ENCODE measurements around the gene CHMP4B. TPM values are rescaled to one million over a fixed set of nuclear protein-coding genes. Genes with fewer than 3 reads are reported as not detected.

Gene CHMP4B
- total RNA-seq, 5 donors from 2014 or later (not counting 1 experiment from before 2014, with no cell fraction given): 45.1 to 64.7 (median 60.8) TPM

- Histone ChIP-seq H3K4me3 (ENCODE audit: control insufficient read depth in 1 of 2, extremely low read depth in 1 of 2, low read length in 1 of 2) (no peak overlapping the region), H3K36me3 (ENCODE audit: control insufficient read depth in 2 of 2, extremely low read depth in 1 of 2, insufficient read depth in 1 of 2, low read length in 1 of 2) (peaks cover 3 to 20% of the 10 kb centered on the region in 2 donors), H3K9me3 (no peaks in the 10 kb centered on the region), H3K27me3 (replicated peaks in 1 of 2; ENCODE audit: control insufficient read depth in 2 of 2, extremely low read depth in 1 of 2, insufficient read depth in 2 of 2, low read length in 1 of 2) (peaks cover 0 to 3% of the 10 kb centered on the region in 2 experiments), H3K4me1 (ENCODE audit: control insufficient read depth in 1 of 2, extremely low read depth in 1 of 2, insufficient read depth in 2 of 2, low read length in 2 of 2) (peaks cover 24 to 47% of the 10 kb centered on the region in 2 experiments), H3K27ac (ENCODE audit: low read length) (peak overlapping the region; percentile 51)
- H3K27ac Mint-ChIP-seq: peak overlapping the region; percentile 90 to 95
- peaks cover 32% of the 10 kb centered on the region for H3K36me3 Mint-ChIP-seq
- H3K4me3 Mint-ChIP-seq: peak overlapping the region in 1 of 3 donors; percentile 68
- POLR2A ChIA-PET: no interaction called here
- DNase-seq (no peak), ATAC-seq (replicated peaks in 1 of 4) (no peak)
- no peaks in the 10 kb centered on the region for H3K27me3 Mint-ChIP-seq
- CTCF ChIA-PET: no interaction called here
- H3K4me1 Mint-ChIP-seq: peaks cover 41 to 51% (median 48%) of the 10 kb centered on the region in 3 donors
- 92% methylated on average over 12 of the region's 13 CpGs for WGBS (ENCODE audit: insufficient coverage)
- H3K9me3 Mint-ChIP-seq: no peaks in the 10 kb centered on the region
Observed at GRCh38 chr20:33857722-33858563, 46.8 kb downstream of the CHMP4B start.

DNA sequence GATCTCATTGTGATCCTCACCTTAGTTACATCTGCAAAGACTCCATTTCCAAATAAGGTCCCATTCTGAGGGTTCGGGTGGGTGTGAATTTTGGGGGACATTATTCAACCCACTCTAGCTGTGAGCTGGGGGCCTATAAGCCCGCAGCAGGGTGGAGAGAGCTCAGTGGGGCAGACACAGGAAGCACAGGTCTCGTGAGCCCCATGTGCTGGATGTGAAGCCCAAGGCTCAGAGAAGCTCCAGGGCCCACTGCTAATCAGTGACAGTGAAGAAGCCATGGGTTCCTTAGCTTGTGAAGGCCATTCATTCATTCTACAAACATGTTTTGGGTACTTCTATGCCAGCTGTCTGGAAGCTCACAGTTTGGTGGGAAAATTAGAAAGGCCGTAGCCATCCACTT, 47.5 kb downstream of the CHMP4B start:
- H3K27me3 ChIP-seq (replicated peaks in 1 of 2; ENCODE audit: control insufficient read depth in 2 of 2, extremely low read depth in 1 of 2, insufficient read depth in 2 of 2, low read length in 1 of 2): peaks cover 0 to 5% of the 10 kb centered on the region in 2 experiments
- Mint-ChIP-seq H3K4me3 (peak overlapping the region in 2 of 3 donors; percentile 47 to 68), H3K27ac (peak overlapping the region; percentile 90 to 95), H3K9me3 (no peaks in the 10 kb centered on the region), H3K4me1 (peaks cover 34 to 49% (median 42%) of the 10 kb centered on the region in 3 donors), H3K36me3 (peaks cover 28% of the 10 kb centered on the region), H3K27me3 (no peaks in the 10 kb centered on the region)
- H3K27ac ChIP-seq (ENCODE audit: low read length): peak overlapping the region; percentile 51
- WGBS (ENCODE audit: insufficient coverage): 18% methylated on average over 2 of the region's 4 CpGs
- H3K4me1 ChIP-seq (ENCODE audit: control insufficient read depth in 1 of 2, extremely low read depth in 1 of 2, insufficient read depth in 2 of 2, low read length in 2 of 2): peaks cover 18 to 42% of the 10 kb centered on the region in 2 experiments
- H3K9me3 ChIP-seq: no peaks in the 10 kb centered on the region
- H3K36me3 ChIP-seq (ENCODE audit: control insufficient read depth in 2 of 2, extremely low read depth in 1 of 2, insufficient read depth in 1 of 2, low read length in 1 of 2): peaks cover 3 to 15% of the 10 kb centered on the region in 2 donors
- ATAC-seq (replicated peaks in 1 of 4): peak in 3 of 4 experiments; percentile 47 to 65 (median 62)
- ChIA-PET POLR2A (interaction anchor here in 1 of 2 donors (0.6 kb wide), 1 partner anchor 1159 kb away, joined by 5 read pairs; no protein-coding TSS in a partner anchor), CTCF (interaction anchor here in 1 of 2 donors (1.2 kb wide), 1 partner anchor 57 kb away, joined by 3 read pairs; no protein-coding TSS in a partner anchor)
- no peak overlapping the region for H3K4me3 ChIP-seq (ENCODE audit: control insufficient read depth in 1 of 2, extremely low read depth in 1 of 2, low read length in 1 of 2)
- peak in 2 of 35 experiments; percentile 13 to 28 for DNase-seq

DNA sequence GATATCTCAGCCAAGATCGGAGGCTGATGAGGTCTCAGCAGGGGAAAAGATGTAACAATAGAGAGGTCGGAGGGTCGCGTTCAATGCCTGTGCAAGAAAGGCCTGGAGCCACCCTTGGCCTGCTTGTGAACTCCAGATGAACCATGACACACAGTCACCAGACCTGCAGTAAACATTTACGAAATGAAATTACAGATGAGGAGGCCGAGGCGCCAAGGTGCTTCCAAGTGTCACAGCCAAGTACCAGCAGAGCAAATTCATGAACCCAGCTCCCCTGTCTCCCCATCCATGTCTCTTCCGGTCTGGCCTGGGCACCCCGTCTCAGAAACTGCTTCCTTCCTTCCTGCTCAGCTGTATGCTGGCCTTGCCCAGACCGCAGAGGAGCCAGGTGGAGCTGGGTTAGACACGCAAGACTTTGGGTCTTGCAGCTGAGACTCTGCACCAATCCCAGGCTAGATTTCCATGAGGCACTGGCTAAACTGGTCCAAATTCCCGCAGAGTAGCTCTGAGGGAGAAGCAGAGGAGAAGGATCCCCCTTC, 48.1 kb downstream of the CHMP4B start:
- Histone ChIP-seq H3K9me3 (no peaks in the 10 kb centered on the region), H3K27me3 (replicated peaks in 1 of 2; ENCODE audit: control insufficient read depth in 2 of 2, extremely low read depth in 1 of 2, insufficient read depth in 2 of 2, low read length in 1 of 2) (peaks cover 0 to 5% of the 10 kb centered on the region in 2 experiments), H3K4me1 (ENCODE audit: control insufficient read depth in 1 of 2, extremely low read depth in 1 of 2, insufficient read depth in 2 of 2, low read length in 2 of 2) (peaks cover 12 to 38% of the 10 kb centered on the region in 2 experiments), H3K4me3 (ENCODE audit: control insufficient read depth in 1 of 2, extremely low read depth in 1 of 2, low read length in 1 of 2) (no peak overlapping the region), H3K27ac (ENCODE audit: low read length) (peak overlapping the region; percentile 51), H3K36me3 (ENCODE audit: control insufficient read depth in 2 of 2, extremely low read depth in 1 of 2, insufficient read depth in 1 of 2, low read length in 1 of 2) (peaks cover 3 to 14% of the 10 kb centered on the region in 2 donors)
- WGBS (ENCODE audit: insufficient coverage): 34% methylated on average over 10 of the region's 12 CpGs
- ATAC-seq (replicated peaks in 1 of 4) (peak; percentile 78 to 86 (median 83)), DNase-seq (peak in 28 of 35 experiments; percentile 6 to 62 (median 26))
- Mint-ChIP-seq H3K27me3 (no peaks in the 10 kb centered on the region), H3K36me3 (peaks cover 23% of the 10 kb centered on the region), H3K4me1 (peaks cover 29 to 43% (median 36%) of the 10 kb centered on the region in 3 donors), H3K27ac (peak overlapping the region; percentile 90 to 95), H3K9me3 (no peaks in the 10 kb centered on the region), H3K4me3 (peak overlapping the region; percentile 47 to 68 (median 48))
- POLR2A ChIA-PET: interaction anchor here in 1 of 2 donors (0.6 kb wide), 1 partner anchor 1160 kb away, joined by 5 read pairs; no protein-coding TSS in a partner anchor
- CTCF ChIA-PET: interaction anchor here (0.5 to 1.2 kb wide), 2 partner anchors 56 to 344 kb away, joined by 3 to 8 read pairs; no protein-coding TSS in a partner anchor

- ChIA-PET POLR2A (no interaction called here), CTCF (interaction anchor here (0.7 to 1.2 kb wide), 2 partner anchors 33 to 56 kb away, joined by 3 read pairs; no protein-coding TSS in a partner anchor)
- Histone ChIP-seq H3K27ac (ENCODE audit: low read length) (peak overlapping the region; percentile 51), H3K36me3 (ENCODE audit: control insufficient read depth in 2 of 2, extremely low read depth in 1 of 2, insufficient read depth in 1 of 2, low read length in 1 of 2) (peaks cover 3 to 9% of the 10 kb centered on the region in 2 donors), H3K4me3 (ENCODE audit: control insufficient read depth in 1 of 2, extremely low read depth in 1 of 2, low read length in 1 of 2) (no peak overlapping the region), H3K9me3 (no peaks in the 10 kb centered on the region), H3K4me1 (ENCODE audit: control insufficient read depth in 1 of 2, extremely low read depth in 1 of 2, insufficient read depth in 2 of 2, low read length in 2 of 2) (peaks cover 9 to 33% of the 10 kb centered on the region in 2 experiments), H3K27me3 (replicated peaks in 1 of 2; ENCODE audit: control insufficient read depth in 2 of 2, extremely low read depth in 1 of 2, insufficient read depth in 2 of 2, low read length in 1 of 2) (peaks cover 0 to 5% of the 10 kb centered on the region in 2 experiments)
- Mint-ChIP-seq H3K4me3 (peak overlapping the region in 2 of 3 donors; percentile 47 to 68), H3K36me3 (peaks cover 17% of the 10 kb centered on the region), H3K9me3 (no peaks in the 10 kb centered on the region), H3K4me1 (peaks cover 25 to 39% (median 33%) of the 10 kb centered on the region in 3 donors), H3K27ac (peak overlapping the region; percentile 90 to 95), H3K27me3 (no peaks in the 10 kb centered on the region)
- ATAC-seq (replicated peaks in 1 of 4): peak in 1 of 4 experiments; percentile 6
- no peak for DNase-seq
- WGBS (ENCODE audit: insufficient coverage): 69% methylated on average over 2 of the region's 3 CpGs
Observed at GRCh38 chr20:33859751-33860150, 48.6 kb downstream of the CHMP4B start.

GRCh38 chr20:33861458-33861857, 50.3 kb downstream of the CHMP4B start:
- Mint-ChIP-seq H3K9me3 (no peaks in the 10 kb centered on the region), H3K27me3 (no peaks in the 10 kb centered on the region), H3K36me3 (peaks cover 13% of the 10 kb centered on the region), H3K4me1 (peaks cover 25 to 36% (median 33%) of the 10 kb centered on the region in 3 donors), H3K4me3 (no peak overlapping the region), H3K27ac (no peak overlapping the region)
- ATAC-seq (replicated peaks in 1 of 4): no peak
- peaks cover 0 to 5% of the 10 kb centered on the region in 2 experiments for H3K27me3 ChIP-seq (replicated peaks in 1 of 2; ENCODE audit: control insufficient read depth in 2 of 2, extremely low read depth in 1 of 2, insufficient read depth in 2 of 2, low read length in 1 of 2)
- H3K4me1 ChIP-seq (ENCODE audit: control insufficient read depth in 1 of 2, extremely low read depth in 1 of 2, insufficient read depth in 2 of 2, low read length in 2 of 2): peaks cover 9 to 33% of the 10 kb centered on the region in 2 experiments
- no peaks in the 10 kb centered on the region for H3K36me3 ChIP-seq (ENCODE audit: control insufficient read depth in 2 of 2, extremely low read depth in 1 of 2, insufficient read depth in 1 of 2, low read length in 1 of 2)
- POLR2A ChIA-PET: no interaction called here
- H3K27ac ChIP-seq (ENCODE audit: low read length): no peak overlapping the region
- WGBS (ENCODE audit: insufficient coverage): 94% methylated on average over 8 of the region's 9 CpGs
- no peaks in the 10 kb centered on the region for H3K9me3 ChIP-seq
- CTCF ChIA-PET: interaction anchor here in 1 of 2 donors (0.7 kb wide), 1 partner anchor 1222 kb away, joined by 4 read pairs; no protein-coding TSS in a partner anchor
- H3K4me3 ChIP-seq (ENCODE audit: control insufficient read depth in 1 of 2, extremely low read depth in 1 of 2, low read length in 1 of 2): no peak overlapping the region
- DNase-seq: no peak
